SW 1271 (cell line): ENCODE results near the gene C10orf143.

Experiments used
- DNase-seq, 2 experiments: peaks; one replicate each; lab custom pipeline; 2025; lab: John Stamatoyannopoulos, UW

The C10orf143 gene

GRCh38 chr10:130014263-130015074 lies 96.2 kb downstream of the C10orf143 start:
- DNase-seq: no peak
